Retinal pigment epithelial cell (primary cell): ENCODE results near the gene YY1.

Experiments
- DNase-seq: peaks from one replicate; pipeline ENCODE4 v3.0.0-alpha.2; 2010; ENCODE audit warnings: low read depth
- H3K4me3 ChIP-seq: 2 replicates; pipeline ENCODE4 v1.5.1; 2011; ENCODE audit warnings: mild to moderate bottlenecking, low read length, control low read depth, moderate library complexity
- CTCF ChIP-seq: conservative IDR thresholded peaks from 2 replicates; pipeline ENCODE4 v1.5.1; 2011; ENCODE audit warnings: low read depth, low read length, control low read depth, inconsistent platforms

The YY1 gene

GRCh38 chr14:100215330-100215885, 23.5 kb upstream of the YY1 start:
- DNase-seq, result no peak
- H3K4me3 ChIP-seq, result no peak overlapping the region
- no peak for TF ChIP-seq CTCF

GRCh38 chr14:100219126-100219785, 19.7 kb upstream of the YY1 start:
- TF ChIP-seq CTCF, result no peak
- no peak overlapping the region for H3K4me3 ChIP-seq
- no peak for DNase-seq

- peak overlapping the region; percentile 65 for H3K4me3 ChIP-seq
- no peak for TF ChIP-seq CTCF
- no peak for DNase-seq
These were observed 17.3 kb upstream of the YY1 start for GRCh38 chr14:100221533-100222223.

GRCh38 chr14:100222224-100223093, 16.5 kb upstream of the YY1 start:
- TF ChIP-seq CTCF, result no peak
- DNase-seq, result no peak
- H3K4me3 ChIP-seq, result peak overlapping the region; percentile 65

GRCh38 chr14:100223332-100224201, 15.4 kb upstream of the YY1 start:
- no peak for TF ChIP-seq CTCF
- H3K4me3 ChIP-seq, result no peak overlapping the region
- peak; percentile 44 for DNase-seq

- no peak for TF ChIP-seq CTCF
- no peak overlapping the region for H3K4me3 ChIP-seq
- no peak for DNase-seq
These were observed 14.6 kb upstream of the YY1 start for GRCh38 chr14:100224229-100224866.
